Fibroblast of the conjunctiva (primary cell): ENCODE data around the gene HEXIM2.
"Not testable (repeated sequence)": the region's sequence is repeated elsewhere in the genome, so short reads cannot be mapped to it uniquely, and the experiment has no call there.

Source experiments
- DNase-seq: peaks from one replicate; pipeline ENCODE4 v3.0.0-alpha.2; 2010; ENCODE audit warnings: low read depth

Gene HEXIM2, protein sequence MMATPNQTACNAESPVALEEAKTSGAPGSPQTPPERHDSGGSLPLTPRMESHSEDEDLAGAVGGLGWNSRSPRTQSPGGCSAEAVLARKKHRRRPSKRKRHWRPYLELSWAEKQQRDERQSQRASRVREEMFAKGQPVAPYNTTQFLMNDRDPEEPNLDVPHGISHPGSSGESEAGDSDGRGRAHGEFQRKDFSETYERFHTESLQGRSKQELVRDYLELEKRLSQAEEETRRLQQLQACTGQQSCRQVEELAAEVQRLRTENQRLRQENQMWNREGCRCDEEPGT

DNA sequence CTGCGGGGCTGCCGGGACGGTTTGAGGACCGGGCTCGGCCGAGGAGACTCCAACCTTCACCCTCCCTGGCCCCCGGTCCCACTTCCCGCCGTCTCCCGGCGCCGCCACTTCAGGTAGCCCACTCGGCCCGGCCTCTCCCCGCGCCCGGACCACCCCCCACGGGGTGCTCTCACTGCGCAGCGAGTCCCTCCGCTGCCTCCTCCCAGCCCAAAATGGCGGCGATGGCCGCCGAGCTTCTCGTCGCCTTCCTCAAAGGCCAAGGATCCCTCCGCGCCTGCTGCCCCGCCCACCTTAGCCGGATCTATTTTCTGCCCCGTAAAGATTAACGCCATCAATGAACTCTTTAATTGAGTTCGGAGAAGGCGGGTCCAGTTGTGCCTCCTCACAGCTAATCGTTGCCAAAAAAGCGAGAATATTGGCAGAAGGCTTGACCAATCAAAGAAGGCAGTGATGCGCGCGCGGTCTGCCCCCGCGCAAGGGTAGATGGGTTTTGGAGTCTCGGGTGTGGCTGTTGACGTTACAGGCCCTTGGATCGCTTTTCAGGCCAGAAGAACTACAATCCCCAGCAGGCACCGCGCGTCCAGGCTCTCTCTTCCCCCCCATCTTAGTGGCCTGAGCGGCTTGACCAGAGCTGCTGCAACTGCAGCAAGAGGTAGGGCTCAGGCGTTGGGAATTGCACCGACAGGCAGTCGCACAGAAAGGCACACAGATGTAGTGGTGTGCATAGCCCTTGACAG is at the start of gene HEXIM2:
Gene HEXIM2, plus strand, starts transcription at position 588 of the 737 bp plus-strand sequence. CDS start 919 bp downstream, outside the sequence.
- peak; percentile 99 for DNase-seq

DNA sequence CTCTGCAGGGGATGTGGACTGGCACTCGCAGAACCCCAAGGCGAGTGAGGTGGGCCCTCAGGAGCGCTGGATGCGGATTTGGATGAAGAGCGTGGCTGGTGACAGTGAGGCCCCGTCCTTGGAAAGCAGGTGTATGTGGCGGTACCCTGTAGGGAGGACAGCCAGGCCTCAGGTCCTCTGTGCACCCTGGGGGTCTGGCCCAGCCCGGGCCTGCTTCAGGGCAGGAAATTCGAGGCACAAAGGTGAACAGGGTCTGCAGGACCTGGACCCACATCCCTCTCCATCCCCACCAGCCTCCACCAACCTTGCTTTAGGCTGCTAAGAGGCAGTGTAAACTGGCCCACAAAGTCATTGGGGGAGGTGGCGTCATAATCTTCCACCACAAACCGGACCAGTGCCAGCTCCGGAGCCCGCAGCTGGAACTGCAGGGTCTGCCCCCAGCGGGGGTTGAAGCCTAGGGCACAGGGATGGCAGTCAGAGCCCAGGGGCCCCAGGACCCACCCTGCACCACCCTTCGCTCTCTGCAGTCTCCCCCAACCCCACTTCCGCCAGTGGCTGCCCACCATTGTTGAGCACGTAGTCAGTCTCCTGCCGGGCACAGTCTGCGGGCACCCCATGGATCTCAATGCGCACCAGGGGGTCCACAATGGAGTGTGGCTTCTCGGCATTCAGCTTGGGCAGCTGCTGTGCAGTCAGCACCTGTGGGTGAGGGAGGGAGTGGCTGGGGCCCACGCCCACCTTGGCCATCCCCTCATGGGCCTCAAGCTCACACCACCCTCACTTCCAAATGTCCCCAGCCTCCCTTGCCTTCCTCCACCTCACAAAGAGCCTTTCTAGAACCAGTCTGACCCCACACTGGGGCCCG is 48.9 kb upstream of the HEXIM2 start:
- no peak for DNase-seq

DNA sequence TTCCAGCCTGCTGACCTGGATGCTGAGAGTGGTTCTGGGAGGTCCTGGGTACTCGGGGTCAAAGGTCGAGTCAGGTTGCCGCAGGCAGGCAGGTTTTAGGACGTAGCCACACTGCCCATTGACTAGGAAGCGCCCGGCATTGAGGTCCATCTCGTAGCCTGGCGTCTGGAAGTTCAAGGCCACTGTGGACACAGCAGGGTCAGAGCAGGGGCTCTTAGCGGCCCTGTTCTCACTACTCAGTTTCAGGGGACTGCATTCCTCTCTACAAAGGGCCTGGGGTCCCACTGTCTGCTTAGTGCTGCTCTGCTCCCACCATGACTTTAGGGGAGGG is 48.3 kb upstream of the HEXIM2 start:
- DNase-seq, result no peak

DNA sequence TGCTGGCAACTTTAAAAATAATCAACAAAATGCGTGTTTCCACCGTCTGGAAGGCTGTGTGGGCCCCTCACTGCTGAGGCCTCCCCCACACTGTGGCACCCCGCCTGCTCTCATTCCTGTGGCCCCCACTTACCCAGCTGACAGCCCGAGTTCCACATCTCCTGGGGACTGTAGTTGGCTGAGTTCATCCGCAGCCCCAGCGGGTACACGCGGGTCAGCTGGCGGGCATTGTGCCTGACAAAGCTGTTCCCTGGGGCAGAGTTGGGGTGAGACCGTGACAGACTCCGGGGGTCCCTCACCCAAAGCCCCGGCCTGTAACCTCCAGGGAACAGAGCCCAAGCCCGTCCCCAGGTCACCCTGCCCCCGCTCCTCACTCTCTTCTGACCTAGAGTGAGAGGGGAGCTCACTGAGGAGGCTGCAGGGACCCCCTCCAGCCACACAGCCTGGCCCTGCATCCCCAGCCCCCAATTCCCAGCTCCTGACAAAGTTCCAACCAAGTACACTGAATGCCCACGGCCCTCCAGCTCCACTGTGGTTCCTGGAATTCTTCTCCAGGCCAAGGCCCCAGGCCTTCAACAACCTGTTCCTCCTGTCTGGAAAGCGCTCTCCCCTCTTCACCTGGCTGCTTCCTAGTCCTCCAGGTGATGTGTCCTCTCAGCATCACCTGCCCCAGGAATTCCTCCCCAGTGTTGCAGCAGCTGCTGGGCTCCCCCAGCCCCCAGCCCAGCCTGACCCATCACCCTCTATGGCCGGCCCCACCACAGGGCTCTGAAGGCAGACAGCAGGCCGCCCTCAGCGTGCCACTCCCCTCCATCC is 47.4 kb upstream of the HEXIM2 start:
- no peak for DNase-seq

DNA sequence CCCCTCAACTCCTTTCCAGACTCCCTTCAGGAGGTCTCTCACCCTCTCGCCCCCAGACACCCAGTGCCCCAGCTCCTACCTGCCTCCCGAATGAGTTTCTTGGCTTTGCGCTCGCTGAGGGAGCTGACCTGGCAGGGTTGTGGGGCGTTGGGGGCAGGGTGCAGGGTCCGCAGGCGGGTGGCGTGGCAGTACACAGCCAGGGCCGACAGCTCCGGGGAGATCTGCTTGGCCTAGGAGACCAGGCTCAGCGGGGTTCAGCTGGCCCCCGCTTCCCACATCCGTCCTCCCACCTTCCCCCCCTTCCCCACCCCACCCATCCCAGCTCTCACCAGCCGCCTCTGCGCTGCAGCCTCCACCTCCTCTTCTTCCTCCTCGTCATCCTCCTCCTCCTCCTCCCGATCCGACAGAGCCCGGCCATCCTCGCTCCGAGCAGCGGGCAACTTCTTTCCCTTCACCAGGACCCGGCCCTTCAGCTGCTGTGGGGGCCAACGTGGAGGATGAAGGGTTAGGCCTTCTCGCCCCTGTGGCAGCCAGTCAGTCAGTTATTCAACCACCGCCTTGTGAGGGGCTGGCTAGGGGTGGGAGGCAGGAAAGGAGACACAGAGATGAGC is 46.6 kb upstream of the HEXIM2 start:
- no peak for DNase-seq

DNA sequence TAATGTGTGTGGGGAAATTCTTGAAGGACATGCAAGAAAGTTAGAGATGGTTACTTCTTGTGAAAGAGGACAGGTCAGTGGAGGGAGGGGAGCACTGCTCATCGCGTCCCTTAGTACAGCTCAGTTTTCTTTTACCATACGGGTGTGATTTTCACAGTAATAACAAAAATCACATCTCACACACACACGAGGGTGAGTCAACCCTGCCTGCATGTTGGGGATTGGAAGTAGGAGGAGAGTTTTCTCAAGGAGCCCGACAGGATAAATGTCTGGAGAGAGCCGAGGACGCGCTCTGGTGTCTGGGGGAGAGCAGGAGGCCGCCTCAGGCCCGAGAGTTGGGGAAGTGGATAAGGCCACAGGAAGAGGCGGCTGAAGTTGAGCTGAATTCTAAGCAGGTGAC is 45.8 kb upstream of the HEXIM2 start:
- DNase-seq, result no peak

DNA sequence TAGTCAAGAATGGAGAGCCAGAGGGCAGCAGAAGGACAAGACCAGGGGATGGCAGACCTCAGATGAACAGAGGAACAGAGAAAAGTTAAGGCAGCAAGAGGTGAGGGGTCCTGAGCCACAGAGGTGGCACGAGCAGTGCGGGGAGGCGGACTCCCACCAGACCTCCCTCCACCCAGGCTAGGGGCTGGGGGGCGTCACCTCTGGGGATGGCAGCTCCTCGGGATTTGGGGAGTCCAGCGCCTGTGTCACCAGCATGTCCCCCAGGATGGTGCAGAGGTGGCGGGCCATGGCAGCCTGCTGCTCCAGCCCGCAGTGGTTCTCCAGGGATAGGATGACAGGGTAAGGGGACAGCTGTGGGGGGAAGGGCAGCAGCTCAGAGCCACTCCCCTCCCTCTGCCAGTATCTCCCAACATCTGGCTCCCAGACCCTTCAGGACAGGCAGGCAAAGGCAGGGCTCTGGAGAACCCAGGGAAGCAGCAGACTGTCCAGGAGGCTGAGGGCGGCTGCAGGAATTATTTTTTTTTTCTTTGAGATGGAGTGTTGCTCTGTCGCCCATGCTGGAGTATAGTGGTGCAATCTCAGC is 45.1 kb upstream of the HEXIM2 start:
- no peak for DNase-seq

DNA sequence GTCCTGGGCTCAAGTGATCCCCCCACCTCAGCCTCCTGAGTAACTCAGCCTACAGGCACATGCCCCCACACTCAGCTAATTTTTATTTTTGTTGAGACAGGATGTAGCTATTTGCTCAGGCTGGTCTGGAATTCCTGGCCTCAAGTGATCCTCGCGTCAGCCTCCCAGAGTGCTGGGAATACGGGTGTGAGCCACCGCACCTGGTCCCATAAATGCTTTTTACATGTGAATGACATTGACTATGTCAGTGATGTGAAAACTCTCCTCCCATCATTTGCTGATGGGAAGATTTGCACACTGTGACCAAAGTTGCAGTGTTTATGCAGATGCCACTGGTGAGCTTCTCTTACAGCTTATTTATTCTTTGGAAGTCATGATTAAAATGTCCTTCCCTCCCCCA is 44.3 kb upstream of the HEXIM2 start:
- no peak for DNase-seq

DNA sequence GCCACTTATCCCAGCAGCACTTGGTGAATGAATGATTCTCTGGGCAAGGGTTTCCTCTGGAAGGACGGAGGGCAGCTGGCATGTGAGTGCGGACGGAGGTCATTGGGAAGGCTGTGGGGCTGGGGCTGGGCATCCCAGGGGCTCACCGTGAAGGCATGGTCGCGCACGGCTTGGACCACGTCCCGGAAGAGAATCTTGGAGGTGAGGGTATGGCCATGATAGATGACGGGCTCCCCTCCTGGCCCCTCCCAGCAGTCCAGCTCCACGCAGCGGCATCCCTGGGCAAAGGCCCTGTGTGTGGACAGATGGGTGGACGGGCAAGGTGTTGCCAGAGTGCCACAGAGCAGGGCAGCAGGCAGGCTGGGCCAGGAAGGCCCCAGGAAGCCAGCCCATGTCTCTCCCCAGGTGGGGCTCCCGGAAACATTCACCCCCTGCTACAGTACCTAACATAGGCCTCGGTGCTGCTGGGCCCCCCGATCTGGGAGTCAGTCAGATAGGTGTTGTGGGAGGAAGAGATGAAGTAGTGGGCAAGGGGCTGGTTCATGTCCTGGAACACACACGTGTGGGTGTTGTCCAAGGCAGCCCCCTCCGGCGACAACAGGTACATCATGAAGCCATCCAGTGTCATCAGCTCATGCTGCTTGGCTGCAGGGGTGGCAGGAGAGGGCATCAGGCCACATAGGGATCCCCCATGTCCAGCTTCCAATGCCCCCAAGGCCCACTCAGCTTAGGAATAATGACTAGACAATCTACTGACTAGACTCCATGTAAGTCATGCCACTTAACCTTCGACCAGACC is 43.6 kb upstream of the HEXIM2 start:
- DNase-seq, result no peak

DNA sequence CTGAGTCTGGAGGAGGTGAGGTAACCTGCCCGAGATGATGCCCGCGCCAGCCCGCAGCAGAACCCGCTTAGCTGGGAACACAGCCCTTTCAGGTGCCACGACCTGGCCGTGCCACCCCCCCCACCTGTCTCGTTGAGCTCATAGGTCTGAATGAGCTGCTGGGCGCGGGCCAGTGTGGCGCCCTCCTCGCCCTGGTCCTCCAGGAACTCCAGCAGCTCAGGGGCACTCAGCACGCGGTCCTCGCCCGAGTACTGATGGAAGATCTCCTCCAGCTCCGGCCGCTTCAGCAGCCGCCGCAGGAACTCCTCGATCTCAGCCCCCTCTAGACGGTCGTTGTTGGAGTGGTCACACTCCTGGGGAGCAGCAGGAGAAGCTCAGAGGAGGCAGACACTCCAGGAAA is 43.0 kb upstream of the HEXIM2 start:
- DNase-seq, result no peak

DNA sequence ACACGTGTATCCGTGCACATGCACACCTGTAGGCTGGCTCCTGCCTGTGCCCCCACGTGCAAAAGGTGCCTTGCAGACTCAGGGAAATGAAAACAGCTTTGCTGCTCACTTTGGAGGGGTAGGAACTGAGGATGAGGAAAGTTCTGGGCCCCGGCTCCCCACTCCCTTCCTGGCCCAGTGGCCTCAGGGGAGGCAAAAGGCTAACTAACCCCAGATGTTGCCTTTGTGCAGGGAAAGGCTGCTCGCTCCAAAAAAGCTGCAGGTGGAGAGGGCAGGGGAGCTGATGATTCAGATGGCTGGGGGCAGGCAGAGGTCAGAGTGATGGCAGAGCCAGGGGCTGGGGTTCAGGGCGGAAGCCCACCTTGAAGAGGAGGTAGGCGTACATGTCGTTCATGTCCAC is 41.7 kb upstream of the HEXIM2 start:
- no peak for DNase-seq

DNA sequence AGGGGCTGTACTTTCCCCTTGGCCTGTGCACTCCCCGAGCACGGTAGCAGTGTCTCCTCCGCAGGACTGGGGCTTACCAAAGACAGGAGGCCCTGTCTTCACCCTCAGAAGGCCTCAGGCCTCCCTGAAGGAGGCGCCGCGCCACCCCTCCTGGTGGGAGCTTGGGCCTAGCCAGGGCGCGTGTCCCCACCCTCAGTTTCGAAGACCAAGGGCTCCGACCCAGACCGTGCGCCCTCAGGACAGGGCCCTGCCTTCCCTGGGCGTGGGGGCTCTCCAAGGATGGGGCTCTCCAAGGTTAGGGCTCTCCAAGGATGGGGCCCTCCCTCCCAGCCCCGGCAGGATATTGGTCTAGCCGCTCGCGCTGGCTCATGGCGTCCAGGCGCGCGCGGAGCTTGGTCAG is 41.1 kb upstream of the HEXIM2 start:
- DNase-seq, result no peak

DNA sequence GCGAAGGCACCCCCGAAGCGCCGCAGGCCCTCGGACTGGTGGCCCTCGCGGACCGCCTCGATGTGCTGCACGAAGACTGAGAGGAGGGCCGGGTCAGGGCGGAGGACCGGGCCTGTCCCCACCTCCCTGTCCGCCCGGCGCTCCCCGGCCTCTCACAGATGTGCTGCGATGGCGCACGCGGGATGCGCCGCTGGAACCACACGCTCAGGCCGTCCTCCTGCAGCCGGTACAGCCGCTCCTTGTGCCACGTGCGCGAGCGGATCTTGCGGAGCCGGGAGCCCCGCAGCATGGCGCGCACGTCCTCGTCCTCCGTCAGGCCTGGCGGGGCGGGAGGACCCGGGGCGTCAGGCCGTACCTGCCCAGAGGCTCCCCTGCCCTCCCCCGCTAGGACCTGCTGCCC is 40.6 kb upstream of the HEXIM2 start:
- no peak for DNase-seq

DNA sequence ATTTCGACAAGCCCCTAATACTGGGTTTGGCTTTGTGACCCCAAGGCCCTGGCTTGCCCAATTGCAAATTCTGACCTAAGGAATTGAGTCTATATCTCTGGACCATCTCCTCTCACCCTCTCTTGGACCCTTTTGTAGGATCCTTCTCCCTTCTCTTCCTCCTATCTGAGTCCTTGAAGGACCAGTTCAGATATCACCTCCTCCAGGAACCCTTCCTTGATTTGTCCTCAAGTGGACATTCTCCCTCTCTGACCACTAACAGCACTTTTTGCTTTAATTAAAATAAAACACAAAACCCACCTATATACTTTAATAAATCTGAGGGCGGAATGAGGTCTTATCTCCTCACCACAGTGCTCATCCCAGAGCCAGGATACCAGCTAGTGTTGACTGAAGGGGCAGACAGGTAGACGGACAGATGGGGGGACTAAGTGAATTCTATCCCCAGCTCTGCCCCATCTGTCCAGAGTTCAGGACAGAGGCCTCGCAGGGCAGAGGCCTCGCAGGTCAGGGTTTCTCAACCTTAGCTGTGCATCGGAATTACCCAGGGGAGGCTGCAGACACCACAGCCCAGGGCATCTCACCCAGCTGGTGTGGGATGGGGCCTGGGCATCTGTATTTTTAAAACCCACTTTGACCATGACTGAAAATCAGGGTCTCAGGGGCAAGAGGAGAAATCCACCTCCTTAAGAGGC is 38.5 kb upstream of the HEXIM2 start:
- DNase-seq, result no peak

DNA sequence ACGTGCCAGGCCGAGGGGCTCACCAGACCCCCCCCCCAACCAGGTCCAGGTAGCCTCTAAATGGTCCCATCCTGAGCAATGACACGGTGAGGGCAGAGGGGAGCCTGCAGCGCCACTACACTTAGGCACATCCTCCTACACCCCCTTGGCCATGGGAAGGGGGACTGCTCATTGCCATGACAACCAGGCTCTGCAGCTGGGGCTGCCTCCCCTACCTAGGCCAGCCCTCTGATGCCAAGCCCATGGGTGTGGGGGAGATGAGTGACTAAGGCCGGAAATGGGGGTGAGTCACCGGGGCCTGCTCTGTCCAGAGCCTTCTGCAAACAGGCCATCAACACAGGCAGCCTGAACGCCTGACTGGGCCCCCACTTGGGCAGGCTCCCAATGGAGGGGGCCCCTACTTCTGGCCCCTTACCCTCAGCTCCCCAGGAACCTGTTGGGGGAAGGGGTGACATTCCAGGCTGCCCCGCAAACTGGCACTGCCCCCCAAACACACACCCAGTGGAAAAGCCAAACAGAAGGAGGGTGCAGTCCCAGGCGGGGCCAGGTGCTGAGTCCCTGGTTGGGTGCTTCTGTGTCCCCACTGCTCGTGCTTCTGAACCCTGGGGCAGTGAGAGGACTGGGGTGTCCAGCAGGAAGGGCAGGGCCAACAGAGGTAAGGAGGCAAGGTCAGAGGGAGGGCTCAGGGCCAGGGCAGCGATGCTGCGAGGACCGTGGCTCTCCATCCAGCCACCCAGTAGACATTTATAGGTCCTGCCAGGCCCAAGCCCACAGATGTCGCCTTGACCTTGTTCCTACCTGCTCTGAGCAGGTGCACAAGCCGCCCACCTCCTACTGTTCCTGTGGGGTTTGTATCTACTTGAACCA is 37.5 kb upstream of the HEXIM2 start:
- peak; percentile 77 for DNase-seq

DNA sequence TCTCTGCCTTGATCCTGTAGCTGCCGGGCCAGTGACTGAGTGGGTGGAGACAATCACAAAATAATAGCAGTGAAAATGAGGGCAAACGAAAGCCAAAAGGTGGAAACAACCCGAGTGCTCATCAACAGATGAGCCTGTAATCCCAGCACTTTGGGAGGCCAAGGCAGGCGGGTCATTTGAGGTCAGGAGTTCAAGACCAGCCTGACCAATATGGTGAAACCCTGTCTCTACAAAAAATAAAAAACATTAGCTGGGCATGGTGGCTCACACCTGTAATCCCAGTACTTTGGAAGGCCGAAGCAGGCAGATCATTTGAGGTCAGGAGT is 36.9 kb upstream of the HEXIM2 start:
- not testable (repeated sequence) for DNase-seq

DNA sequence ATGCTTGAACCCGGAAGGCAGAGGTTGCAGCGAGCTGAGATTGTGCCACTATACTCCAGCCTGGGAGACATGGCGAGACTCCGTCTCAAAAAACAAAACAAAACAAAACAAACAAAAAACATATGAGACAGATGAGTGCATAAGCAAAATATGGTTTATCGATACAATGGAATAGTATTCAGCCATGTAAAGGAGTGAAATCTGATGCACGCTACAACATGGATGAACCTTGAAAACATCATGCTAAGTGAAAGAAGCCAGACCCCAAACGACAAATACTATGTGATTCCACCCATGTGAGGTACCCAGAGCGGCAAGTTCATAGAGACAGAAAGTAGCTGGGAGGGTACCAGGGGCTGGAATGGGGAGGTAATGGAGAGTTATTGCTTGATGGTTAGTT is 36.2 kb upstream of the HEXIM2 start:
- no peak for DNase-seq

DNA sequence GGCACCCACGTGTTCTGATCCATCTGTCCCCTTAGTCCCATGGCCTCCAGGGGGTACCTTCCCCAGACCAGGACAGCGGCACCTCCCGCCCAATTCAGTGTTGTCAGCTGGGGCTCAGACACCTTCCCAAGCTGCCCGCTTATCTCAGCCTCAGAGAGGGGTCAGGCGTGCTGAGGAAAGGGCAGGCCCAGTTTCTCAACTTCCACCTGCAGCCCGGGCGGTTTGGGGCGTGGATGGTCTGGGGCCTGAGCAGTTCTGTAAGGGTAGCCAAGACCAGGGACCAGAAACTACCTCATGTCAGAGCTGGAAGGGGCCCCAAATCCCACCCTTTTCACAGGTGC is 34.5 kb upstream of the HEXIM2 start:
- no peak for DNase-seq
